ENCODE measurements around the gene TMC8. TPM values are rescaled to one million over a fixed set of nuclear protein-coding genes. Genes with fewer than 3 reads are reported as not detected.
"Not testable (repeated sequence)": the region's sequence is repeated elsewhere in the genome, so short reads cannot be mapped to it uniquely, and the experiment has no call there.

The TMC8 gene
- total RNA-seq, 1 donor from 2014 or later: 0.41 TPM

- FAIRE-seq (no peak), DNase-seq (ENCODE audit: low spot score in 2 of 2) (no peak)
Observed at GRCh38 chr17:78147315-78147998, 16.9 kb downstream of the TMC8 start.

DNA sequence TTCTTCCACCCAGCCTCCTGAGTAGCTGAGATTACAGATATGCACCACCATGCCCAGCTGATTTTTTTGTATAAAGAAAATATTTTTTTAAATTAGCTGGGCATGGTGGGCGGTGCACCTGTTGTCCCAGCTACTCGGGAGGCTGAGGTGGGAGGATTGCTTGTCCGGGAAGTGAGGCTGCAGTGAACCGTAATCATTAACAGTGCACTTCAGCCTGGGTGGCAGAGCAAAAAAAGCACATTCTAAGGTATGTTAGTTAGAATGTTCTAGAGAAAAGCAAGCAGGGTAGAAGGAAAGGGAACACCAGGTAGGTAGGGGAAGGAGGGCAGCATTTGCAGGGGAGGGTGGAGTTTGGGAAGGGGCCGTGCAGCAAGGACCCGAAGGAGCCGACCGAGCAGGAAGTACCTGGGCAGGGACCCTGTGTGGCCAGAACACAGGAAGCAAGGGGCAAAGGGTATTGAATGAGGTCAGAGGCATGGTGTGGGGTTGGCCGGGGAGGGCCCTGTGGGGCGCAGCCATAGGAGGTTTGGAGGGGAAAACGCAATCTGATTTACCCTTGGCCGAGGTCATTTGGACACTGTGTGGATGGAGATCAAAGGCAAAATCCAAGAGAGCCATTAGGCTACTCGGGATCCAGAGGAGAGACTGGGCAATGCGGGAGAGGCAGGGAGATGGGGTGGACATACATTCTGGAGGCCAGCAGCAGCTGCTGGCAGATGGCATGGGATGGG lies 17.9 kb downstream of the TMC8 start:
- no peak for FAIRE-seq
- DNase-seq (ENCODE audit: low spot score in 2 of 2): no peak

DNA sequence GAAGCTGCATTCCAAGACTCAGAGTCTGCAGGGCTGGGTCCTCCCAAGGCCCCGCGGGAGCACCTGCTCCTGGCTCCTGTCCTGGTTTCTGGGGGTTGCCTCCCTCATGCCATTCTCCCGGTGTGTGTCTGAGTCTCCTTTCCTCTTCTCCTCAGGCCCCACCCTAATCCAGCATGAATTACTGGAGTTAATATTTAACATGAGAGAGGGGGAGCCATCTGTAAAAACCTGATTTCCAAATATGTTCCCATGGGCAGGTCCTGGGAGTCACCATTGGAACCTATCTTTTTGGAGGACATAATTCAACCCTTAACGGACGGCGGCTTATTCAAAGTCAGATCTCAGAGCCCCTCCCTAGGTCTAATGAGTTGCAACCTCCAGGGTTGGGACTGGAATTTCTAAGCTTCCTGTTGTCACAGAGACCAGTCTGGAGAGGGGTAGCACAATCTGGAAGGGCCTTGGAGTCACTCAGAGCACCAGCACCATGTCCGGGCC lies 21.0 kb downstream of the TMC8 start:
- no peak for FAIRE-seq
- DNase-seq (ENCODE audit: low spot score in 2 of 2): no peak

- FAIRE-seq (no peak), DNase-seq (ENCODE audit: low spot score in 2 of 2) (no peak)
Observed at GRCh38 chr17:78154903-78155811, 24.6 kb downstream of the TMC8 start.

GRCh38 chr17:78159575-78160158 lies 29.1 kb downstream of the TMC8 start:
- FAIRE-seq (no peak), DNase-seq (ENCODE audit: low spot score in 2 of 2) (no peak)

- no peak for FAIRE-seq
- no peak for DNase-seq (ENCODE audit: low spot score in 2 of 2)
Observed at GRCh38 chr17:78163881-78164747, 33.5 kb downstream of the TMC8 start.

GRCh38 chr17:78164748-78165607 lies 34.4 kb downstream of the TMC8 start:
- DNase-seq (ENCODE audit: low spot score in 2 of 2) (no peak), FAIRE-seq (no peak)

GRCh38 chr17:78166416-78166815 lies 35.8 kb downstream of the TMC8 start:
- no peak for DNase-seq (ENCODE audit: low spot score in 2 of 2)
- FAIRE-seq: no peak

DNA sequence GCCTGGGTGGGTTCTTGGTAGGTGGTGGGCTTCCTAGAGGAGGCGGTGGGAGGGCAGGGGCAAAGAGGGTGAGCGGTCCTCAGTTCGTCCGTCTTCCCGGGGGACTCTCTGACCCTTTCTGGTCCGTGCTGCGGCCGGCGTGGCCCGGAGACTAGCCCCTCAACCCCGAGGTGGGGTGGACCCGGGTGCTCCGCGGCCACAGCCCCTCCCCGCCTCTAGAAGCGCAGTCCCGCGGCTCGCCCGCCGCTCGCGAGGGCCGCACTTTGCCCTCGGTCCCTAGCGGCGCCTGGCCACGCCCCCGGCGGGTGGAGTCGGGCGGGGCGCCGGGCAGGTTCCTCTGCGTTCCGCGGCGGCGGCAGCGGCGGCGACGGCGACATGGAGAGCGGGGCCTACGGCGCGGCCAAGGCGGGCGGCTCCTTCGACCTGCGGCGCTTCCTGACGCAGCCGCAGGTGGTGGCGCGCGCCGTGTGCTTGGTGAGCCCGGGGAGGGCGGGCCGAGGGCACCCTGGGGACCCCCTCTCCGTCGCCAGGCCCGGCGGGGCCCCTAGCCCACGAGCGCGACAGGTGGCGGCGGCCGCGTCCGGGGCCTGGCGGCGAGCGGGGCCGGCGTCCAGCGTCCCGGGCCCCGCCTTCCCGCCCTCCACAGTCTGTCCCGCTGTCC lies 37.8 kb downstream of the TMC8 start, which contains the start of gene SYNGR2:
SYNGR2 (plus strand) TSS at position 340 of the 661 bp plus-strand sequence; CDS start at position 376, 36 bp downstream.
- peak; percentile 89 to 93 for DNase-seq (ENCODE audit: low spot score in 2 of 2)
- FAIRE-seq: no peak

GRCh38 chr17:78168903-78169793 lies 38.6 kb downstream of the TMC8 start:
- FAIRE-seq: no peak
- DNase-seq (ENCODE audit: low spot score in 2 of 2): peak; percentile 72 to 76

- DNase-seq (ENCODE audit: low spot score in 2 of 2): no peak
- FAIRE-seq: no peak
Observed at GRCh38 chr17:78170692-78171590, 40.4 kb downstream of the TMC8 start.

DNA sequence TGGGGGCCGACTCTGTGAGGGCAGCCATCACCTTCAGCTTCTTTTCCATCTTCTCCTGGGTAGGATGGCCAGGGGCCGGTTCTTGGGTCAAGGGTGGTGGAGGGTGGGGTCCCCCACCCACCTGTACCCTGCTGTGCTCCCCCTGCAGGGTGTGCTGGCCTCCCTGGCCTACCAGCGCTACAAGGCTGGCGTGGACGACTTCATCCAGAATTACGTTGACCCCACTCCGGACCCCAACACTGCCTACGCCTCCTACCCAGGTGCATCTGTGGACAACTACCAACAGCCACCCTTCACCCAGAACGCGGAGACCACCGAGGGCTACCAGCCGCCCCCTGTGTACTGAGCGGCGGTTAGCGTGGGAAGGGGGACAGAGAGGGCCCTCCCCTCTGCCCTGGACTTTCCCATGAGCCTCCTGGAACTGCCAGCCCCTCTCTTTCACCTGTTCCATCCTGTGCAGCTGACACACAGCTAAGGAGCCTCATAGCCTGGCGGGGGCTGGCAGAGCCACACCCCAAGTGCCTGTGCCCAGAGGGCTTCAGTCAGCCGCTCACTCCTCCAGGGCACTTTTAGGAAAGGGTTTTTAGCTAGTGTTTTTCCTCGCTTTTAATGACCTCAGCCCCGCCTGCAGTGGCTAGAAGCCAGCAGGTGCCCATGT lies 41.1 kb downstream of the TMC8 start:
- FAIRE-seq: not testable (repeated sequence)

DNA sequence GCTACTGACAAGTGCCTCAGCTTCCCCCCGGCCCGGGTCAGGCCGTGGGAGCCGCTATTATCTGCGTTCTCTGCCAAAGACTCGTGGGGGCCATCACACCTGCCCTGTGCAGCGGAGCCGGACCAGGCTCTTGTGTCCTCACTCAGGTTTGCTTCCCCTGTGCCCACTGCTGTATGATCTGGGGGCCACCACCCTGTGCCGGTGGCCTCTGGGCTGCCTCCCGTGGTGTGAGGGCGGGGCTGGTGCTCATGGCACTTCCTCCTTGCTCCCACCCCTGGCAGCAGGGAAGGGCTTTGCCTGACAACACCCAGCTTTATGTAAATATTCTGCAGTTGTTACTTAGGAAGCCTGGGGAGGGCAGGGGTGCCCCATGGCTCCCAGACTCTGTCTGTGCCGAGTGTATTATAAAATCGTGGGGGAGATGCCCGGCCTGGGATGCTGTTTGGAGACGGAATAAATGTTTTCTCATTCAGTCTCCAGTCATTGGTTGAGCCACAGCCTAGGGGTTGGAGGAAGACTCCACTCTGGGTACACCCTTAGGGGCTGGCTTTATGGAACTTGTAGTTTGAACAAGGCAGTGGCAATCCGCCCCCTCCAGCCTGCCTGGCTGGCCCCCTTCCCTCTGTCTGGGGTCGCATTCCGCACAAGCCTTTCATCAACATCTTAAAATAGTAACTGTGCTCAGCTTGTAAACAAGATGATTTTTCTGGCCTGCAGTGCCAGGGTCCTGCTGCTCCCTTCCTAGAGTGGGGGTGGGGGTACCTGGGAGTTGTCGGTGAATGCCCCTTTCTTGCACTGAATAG lies 41.9 kb downstream of the TMC8 start:
- FAIRE-seq: no peak
- DNase-seq (ENCODE audit: low spot score in 2 of 2): no peak

More for the DNA sequence above, 41.1 kb downstream of the TMC8 start:
- not testable (repeated sequence) for DNase-seq (ENCODE audit: low spot score in 2 of 2)

GRCh38 chr17:78173097-78173715 lies 42.6 kb downstream of the TMC8 start:
- no peak for DNase-seq (ENCODE audit: low spot score in 2 of 2)
- FAIRE-seq: no peak
